HCT116 (cell line): ENCODE measurements around the gene BBS9.

Source experiments
- CTCF ChIP-seq, 3 experiments: fragments of 200-600 bp in 1 of 3; sonication (generic) in 1 of 3; IDR thresholded peaks in 2 of 3; conservative IDR thresholded peaks in 1 of 3; 2 replicates each; pipeline ENCODE4 v1.5.1; 2012 to 2017; ENCODE audit warnings: low read depth in 2 of 3, low read length in 2 of 3, antibody characterized with exemption in 1 of 3, borderline replicate concordance in 1 of 3, control low read depth in 1 of 3, mild to moderate bottlenecking in 1 of 3, mixed read lengths in 1 of 3, mixed run types in 1 of 3, moderate library complexity in 1 of 3; ENCODE audit not compliant: insufficient read depth in 1 of 3
- EGR1 ChIP-seq: IDR thresholded peaks from 2 replicates; pipeline ENCODE4 v1.6.1; 2012; ENCODE audit warnings: low read depth
- EZH2 ChIP-seq: fragments of 200-600 bp; sonication (generic); IDR thresholded peaks from 2 replicates; pipeline ENCODE4 v1.6.1; 2017; ENCODE audit warnings: antibody characterized with exemption, mixed run types
- FOSL1 ChIP-seq: IDR thresholded peaks from 2 replicates; pipeline ENCODE4 v1.6.1; 2012; ENCODE audit warnings: low read depth
- POLR2A ChIP-seq: IDR thresholded peaks from 2 replicates; pipeline ENCODE4 v1.7.0; 2011; ENCODE audit warnings: borderline replicate concordance; ENCODE audit not compliant: insufficient read depth, insufficient read length; ENCODE audit errors: extremely low read depth
- POLR2AphosphoS5 ChIP-seq: IDR thresholded peaks from 2 replicates; pipeline ENCODE4 v1.6.1; 2011; ENCODE audit warnings: mild to moderate bottlenecking, low read depth, low read length, moderate library complexity
- ZBTB33 ChIP-seq: IDR thresholded peaks from 2 replicates; pipeline ENCODE4 v1.6.1; 2011; ENCODE audit warnings: mild to moderate bottlenecking, low read length, moderate library complexity; ENCODE audit not compliant: insufficient replicate concordance; ENCODE audit errors: extremely low read depth
- ZNF274 ChIP-seq: fragments of 200-500 bp; sonication (Bioruptor generic); IDR thresholded peaks from 2 replicates; pipeline ENCODE4 v1.6.1; 2014; ENCODE audit warnings: mild to moderate bottlenecking, low read depth, low read length, inconsistent platforms

GRCh38 chr7:33628894-33629293 is 499.5 kb downstream of the BBS9 start:
- TF ChIP-seq CTCF (IDR thresholded peaks at IDR 0.05 in 2 of 3, conservative IDR thresholded peaks at IDR 0.05 in 1 of 3; ENCODE audit: borderline replicate concordance in 1 of 3, insufficient read depth in 1 of 3, low read depth in 2 of 3, low read length in 2 of 3): no peak
- no peak for TF ChIP-seq POLR2A
- no peak for TF ChIP-seq EZH2
- no peak for TF ChIP-seq ZNF274
- no peak for TF ChIP-seq FOSL1
- TF ChIP-seq ZBTB33: no peak
- no peak for TF ChIP-seq EGR1
- no peak for TF ChIP-seq POLR2AphosphoS5
